RWPE2 (cell line): Measurements from ENCODE around the gene DHRS3.

ENCODE experiments used
- ATAC-seq: fragments of 200-7000 bp; cut with Tn5 transposase; 3 replicates; pipeline ENCODE4 v1.9.1; 2021; ENCODE audit warnings: low read depth
- DNase-seq: peaks from one replicate; pipeline ENCODE4 v3.0.0-alpha.2; 2020; ENCODE audit warnings: low spot score
- H3K27ac ChIP-seq: fragments of 450-650 bp; 2 replicates; pipeline ENCODE4 v1.5.1; 2017; ENCODE audit warnings: mild to moderate bottlenecking; ENCODE audit not compliant: poor library complexity, severe bottlenecking
- H3K27me3 ChIP-seq: fragments of 250-450 bp; sonication (Bioruptor Pico); 2 replicates; pipeline ENCODE4 v1.5.1; 2021; ENCODE audit warnings: mild to moderate bottlenecking, moderate library complexity; ENCODE audit not compliant: insufficient read depth, poor library complexity, severe bottlenecking
- H3K36me3 ChIP-seq: fragments of 250-450 bp; sonication (Bioruptor Pico); 2 replicates; pipeline ENCODE4 v1.5.1; 2020; ENCODE audit warnings: low read depth, mild to moderate bottlenecking, moderate library complexity
- H3K4me1 ChIP-seq: fragments of 250-450 bp; sonication (Bioruptor Pico); 2 replicates; pipeline ENCODE4 v1.5.1; 2021; ENCODE audit warnings: mild to moderate bottlenecking, moderate library complexity; ENCODE audit not compliant: insufficient read depth, poor library complexity, severe bottlenecking
- H3K4me3 ChIP-seq: fragments of 250-450 bp; sonication (Bioruptor Pico); 2 replicates; pipeline ENCODE4 v1.5.1; 2021; ENCODE audit warnings: mild to moderate bottlenecking, moderate library complexity; ENCODE audit not compliant: severe bottlenecking
- H3K9me3 ChIP-seq: fragments of 250-450 bp; sonication (Bioruptor Pico); 2 replicates; pipeline ENCODE4 v1.5.1; 2021; ENCODE audit warnings: mild to moderate bottlenecking, moderate library complexity; ENCODE audit not compliant: severe bottlenecking
- TF ChIP-seq, protein P1 (sequence below): fragments of 450-650 bp; IDR thresholded peaks from one replicate; pipeline ENCODE4 v1.5.1; 2017; ENCODE audit warnings: mild to moderate bottlenecking, moderate library complexity; ENCODE audit not compliant: poor library complexity, severe bottlenecking

Gene DHRS3

DNA sequence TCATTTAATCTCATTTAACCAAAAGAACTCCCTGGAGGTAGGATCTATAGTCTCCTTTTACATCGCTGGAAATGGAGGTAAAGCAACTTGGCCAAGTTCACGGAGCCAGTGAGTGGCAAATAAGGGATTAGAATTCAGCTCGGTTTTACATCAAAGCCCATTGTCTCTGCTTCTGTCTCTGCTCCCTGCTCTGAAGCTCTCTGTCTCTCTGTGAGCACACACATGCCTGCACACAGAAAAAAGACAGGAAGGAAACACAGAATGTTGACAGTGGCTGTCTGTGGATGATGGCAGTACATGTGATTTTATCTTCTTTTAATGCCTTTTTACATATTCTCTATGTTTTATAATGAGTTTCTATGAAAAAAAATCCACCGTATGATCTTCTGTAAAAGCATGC is 8.9 kb upstream of the DHRS3 start:
- Histone ChIP-seq H3K4me3 (no peak overlapping the region), H3K27me3 (no peaks in the 10 kb centered on the region), H3K36me3 (no peaks in the 10 kb centered on the region), H3K9me3 (no peaks in the 10 kb centered on the region), H3K4me1 (no peaks in the 10 kb centered on the region), H3K27ac (no peak overlapping the region)
- no peak for ATAC-seq
- DNase-seq, result no peak
- TF ChIP-seq, protein P1, sequence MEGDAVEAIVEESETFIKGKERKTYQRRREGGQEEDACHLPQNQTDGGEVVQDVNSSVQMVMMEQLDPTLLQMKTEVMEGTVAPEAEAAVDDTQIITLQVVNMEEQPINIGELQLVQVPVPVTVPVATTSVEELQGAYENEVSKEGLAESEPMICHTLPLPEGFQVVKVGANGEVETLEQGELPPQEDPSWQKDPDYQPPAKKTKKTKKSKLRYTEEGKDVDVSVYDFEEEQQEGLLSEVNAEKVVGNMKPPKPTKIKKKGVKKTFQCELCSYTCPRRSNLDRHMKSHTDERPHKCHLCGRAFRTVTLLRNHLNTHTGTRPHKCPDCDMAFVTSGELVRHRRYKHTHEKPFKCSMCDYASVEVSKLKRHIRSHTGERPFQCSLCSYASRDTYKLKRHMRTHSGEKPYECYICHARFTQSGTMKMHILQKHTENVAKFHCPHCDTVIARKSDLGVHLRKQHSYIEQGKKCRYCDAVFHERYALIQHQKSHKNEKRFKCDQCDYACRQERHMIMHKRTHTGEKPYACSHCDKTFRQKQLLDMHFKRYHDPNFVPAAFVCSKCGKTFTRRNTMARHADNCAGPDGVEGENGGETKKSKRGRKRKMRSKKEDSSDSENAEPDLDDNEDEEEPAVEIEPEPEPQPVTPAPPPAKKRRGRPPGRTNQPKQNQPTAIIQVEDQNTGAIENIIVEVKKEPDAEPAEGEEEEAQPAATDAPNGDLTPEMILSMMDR, result no peak

DNA sequence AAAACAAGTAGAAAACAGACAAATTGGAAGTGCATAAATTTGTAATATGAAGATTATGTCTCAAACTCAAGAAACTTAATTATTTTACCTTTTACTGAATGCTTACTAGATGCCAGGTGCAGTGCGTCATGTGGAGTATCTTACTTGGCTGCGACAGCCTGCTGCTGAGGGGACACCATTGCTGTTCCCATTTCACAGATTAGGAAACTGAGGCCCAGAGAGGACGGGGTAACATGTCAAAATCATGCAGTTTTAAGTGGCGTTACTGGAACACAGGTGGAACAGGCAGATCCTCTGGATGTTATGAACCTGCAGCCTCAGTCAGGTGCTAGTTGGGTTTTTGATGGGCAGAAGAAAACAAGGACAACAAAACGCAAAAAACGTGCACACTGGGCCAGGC is 7.3 kb upstream of the DHRS3 start:
- Histone ChIP-seq H3K9me3 (no peaks in the 10 kb centered on the region), H3K4me1 (no peaks in the 10 kb centered on the region), H3K4me3 (no peak overlapping the region), H3K27ac (no peak overlapping the region), H3K36me3 (no peaks in the 10 kb centered on the region), H3K27me3 (no peaks in the 10 kb centered on the region)
- ATAC-seq, result no peak
- DNase-seq, result no peak
- TF ChIP-seq, protein P1, result no peak

- Histone ChIP-seq H3K27me3 (no peaks in the 10 kb centered on the region), H3K36me3 (no peaks in the 10 kb centered on the region), H3K4me3 (no peak overlapping the region), H3K27ac (no peak overlapping the region), H3K4me1 (peaks cover 6% of the 10 kb centered on the region), H3K9me3 (no peaks in the 10 kb centered on the region)
- ATAC-seq, result no peak
- TF ChIP-seq, protein P1, result no peak
- DNase-seq, result no peak
These were observed 4.5 kb upstream of the DHRS3 start for GRCh38 chr1:12622506-12622905.

DNA sequence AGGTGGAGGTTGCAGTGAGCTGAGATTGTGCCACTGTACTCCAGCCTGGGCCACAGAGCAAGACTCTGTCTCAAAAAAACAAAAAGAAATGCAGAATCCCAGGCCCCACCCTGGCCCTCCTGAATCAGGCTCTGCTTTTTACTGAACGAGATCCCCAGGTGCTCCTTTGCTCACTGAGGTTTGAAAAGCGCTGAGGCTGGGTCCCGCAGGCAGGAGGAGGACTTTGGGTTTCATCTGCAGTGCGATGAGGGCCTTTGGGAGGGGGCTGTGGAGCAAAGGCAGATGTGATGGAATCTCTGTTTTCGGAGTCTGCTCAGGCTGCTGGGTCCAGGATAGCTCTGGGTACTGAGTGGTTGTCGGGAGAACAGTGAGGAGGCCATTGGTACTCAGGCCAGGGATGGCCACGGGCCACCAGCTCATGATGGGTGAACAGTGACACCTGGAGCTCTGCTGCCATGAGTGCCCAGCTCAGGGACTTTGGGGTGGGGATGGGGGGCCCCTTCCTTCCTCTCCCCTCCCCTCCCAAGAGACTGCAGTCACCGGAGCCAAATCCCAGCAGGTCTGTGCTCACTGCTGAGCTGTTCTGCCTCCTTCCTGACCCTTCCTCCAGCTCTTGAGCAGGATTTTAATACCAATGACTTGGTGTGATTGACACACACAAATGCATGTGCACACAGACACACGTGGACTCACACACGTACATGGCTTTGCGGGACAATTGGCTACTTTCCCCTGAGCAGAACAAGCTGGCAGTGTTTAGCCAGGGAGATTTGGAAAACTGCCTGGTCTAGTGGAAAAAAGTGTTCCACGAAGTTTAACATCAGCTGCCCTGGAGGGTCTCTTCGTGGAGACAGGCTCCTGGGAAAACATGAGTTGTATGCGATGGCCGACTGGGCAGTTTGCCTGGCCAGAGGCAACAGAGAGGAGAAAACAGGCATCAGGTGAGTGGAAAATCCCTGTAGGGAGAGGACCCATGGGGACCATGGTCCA is 3.6 kb upstream of the DHRS3 start:
- no peaks in the 10 kb centered on the region for H3K27me3 ChIP-seq
- no peaks in the 10 kb centered on the region for H3K36me3 ChIP-seq
- no peak for ATAC-seq
- H3K9me3 ChIP-seq, result no peaks in the 10 kb centered on the region
- no peak for DNase-seq
- H3K27ac ChIP-seq, result no peak overlapping the region
- H3K4me3 ChIP-seq, result no peak overlapping the region
- TF ChIP-seq, protein P1, result no peak
- H3K4me1 ChIP-seq, result peaks cover 6% of the 10 kb centered on the region

DNA sequence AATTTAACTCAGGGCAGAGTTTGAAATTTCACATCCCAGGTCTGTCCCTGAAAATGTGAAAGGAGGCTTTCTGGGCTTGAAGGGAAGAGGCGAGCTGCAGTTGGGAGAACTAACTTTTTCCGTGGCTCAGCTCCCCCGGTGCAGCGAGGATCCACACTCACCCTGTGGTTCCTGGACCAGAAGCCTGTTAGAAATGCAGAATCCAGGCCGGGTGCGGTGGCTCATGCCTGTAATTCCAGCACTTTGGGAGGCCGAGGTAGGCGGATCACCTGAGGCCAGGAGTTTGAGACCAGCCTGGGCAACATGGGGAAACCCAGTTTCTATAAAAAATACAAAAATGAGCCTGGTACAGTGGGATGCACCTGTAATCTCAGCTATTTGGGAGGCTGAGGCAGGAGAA is 2.9 kb upstream of the DHRS3 start:
- H3K4me1 ChIP-seq, result peaks cover 6% of the 10 kb centered on the region

More for the DNA sequence above, 2.9 kb upstream of the DHRS3 start:
- Histone ChIP-seq H3K36me3 (no peaks in the 10 kb centered on the region), H3K4me3 (no peak overlapping the region), H3K9me3 (no peaks in the 10 kb centered on the region), H3K27ac (no peak overlapping the region), H3K27me3 (no peaks in the 10 kb centered on the region)
- DNase-seq, result no peak
- no peak for ATAC-seq
- TF ChIP-seq, protein P1, result no peak
